Testis (tissue), 2 donors: ENCODE measurements around the gene HS6ST3.

Source experiments
- POLR2A ChIP-seq: fragments of 450-650 bp; IDR thresholded peaks from one replicate; pipeline ENCODE4 v1.6.1; 2017; ENCODE audit warnings: antibody characterized with exemption, mild to moderate bottlenecking, moderate library complexity
- TF ChIP-seq, protein P1 (sequence below), 3 experiments: fragments of 450-650 bp in 2 of 3; fragments of 200-600 bp in 1 of 3; sonication (generic) in 1 of 3; IDR thresholded peaks; one replicate each; pipeline ENCODE4 v1.5.1; 2016 to 2019; ENCODE audit warnings: antibody characterized with exemption in 3 of 3, mild to moderate bottlenecking in 2 of 3, moderate library complexity in 1 of 3

DNA sequence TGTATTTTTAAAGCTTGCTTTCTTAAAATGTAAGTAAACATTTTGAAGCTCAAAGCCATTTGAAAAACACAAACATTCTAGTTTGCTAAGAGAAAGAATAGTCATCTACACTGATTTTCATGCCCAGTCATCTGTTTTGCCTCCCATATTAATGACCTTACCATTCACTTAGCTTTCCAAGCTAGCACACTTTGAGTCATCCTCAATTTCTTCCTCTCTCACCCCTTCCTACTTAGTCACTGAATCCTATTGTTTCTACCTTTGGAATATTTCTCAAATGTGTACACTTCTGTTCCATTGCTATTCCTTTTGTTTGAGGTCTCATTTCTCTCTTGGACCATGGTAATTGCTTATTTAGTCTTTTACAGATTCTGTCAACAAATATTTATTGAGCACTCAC is 7.3 kb upstream of the HS6ST3 start:
- TF ChIP-seq, protein P1, sequence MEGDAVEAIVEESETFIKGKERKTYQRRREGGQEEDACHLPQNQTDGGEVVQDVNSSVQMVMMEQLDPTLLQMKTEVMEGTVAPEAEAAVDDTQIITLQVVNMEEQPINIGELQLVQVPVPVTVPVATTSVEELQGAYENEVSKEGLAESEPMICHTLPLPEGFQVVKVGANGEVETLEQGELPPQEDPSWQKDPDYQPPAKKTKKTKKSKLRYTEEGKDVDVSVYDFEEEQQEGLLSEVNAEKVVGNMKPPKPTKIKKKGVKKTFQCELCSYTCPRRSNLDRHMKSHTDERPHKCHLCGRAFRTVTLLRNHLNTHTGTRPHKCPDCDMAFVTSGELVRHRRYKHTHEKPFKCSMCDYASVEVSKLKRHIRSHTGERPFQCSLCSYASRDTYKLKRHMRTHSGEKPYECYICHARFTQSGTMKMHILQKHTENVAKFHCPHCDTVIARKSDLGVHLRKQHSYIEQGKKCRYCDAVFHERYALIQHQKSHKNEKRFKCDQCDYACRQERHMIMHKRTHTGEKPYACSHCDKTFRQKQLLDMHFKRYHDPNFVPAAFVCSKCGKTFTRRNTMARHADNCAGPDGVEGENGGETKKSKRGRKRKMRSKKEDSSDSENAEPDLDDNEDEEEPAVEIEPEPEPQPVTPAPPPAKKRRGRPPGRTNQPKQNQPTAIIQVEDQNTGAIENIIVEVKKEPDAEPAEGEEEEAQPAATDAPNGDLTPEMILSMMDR (IDR thresholded peaks at IDR 0.05), result no peak
- no peak for TF ChIP-seq POLR2A
